Activated gamma-delta T cell treated with Interleukin-2 at 50 U/mL for 16 hours (primary cell): Measurements from ENCODE around the gene BID.
A peak's percentile ranks its signal among the peaks of the same experiment; 100 is the strongest.

Experiments used
- DNase-seq: peaks from one replicate; pipeline ENCODE4 v3.0.0-alpha.2; 2020

BID gene

DNA sequence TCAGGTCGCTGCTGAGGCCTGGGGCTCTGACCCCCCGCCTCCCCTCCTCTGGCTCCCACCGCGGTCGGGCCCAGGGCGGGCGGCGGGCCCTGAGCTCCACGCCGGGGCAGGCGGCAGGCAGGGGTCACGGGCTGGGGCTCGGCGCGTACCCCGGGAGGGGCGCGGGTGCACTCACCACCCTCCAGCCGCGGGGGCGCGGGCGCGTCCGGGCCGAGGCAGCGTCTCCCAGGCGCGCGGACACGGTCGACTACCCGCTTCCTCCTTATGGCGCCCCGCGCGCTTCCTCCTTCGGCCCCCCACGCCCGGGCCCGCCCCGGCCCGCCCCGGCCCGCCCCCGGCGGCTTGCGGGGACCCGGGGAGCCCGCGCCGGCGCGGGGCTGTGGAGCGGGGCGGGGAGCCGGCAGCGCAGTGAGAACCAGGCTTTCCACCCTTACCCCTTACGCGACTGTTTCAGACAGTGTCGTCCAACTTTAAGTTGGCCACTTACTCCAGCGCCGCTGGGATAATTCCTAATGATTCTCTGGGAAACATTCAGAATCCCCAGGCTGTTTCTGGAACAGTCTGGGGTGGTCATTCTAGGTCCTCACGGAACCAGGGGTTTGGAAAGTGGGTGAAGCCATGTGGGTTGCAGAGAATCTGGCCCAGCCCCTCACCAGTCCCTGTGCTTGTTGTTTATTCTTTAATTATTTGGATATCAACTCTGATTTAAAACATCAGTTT lies at the start of gene BID:
BID (minus strand) TSS at position 264 of the 720 bp plus-strand sequence. CDS start 24,353 bp downstream, outside the sequence.
- DNase-seq, result peak; percentile 45

DNA sequence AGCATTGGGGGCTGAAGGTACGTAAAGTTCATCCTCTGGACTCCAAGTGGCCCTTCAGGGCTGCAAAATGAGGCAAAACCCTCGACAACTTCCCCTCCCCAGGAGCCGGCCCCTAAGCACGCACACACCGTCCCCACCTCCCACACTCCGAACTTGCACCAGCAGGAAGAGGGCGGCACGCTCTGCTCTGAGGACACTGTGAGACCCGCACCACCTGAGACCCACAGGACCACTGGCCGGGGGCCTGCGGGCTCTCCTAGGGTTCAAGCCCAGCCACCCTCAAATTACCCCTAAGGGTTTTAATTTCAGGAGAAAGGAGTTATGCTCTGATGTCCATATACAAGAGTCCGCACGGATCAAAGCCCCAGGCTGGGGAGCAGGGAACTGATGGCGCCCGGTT lies 49.7 kb upstream of the BID start:
- no peak for DNase-seq

DNA sequence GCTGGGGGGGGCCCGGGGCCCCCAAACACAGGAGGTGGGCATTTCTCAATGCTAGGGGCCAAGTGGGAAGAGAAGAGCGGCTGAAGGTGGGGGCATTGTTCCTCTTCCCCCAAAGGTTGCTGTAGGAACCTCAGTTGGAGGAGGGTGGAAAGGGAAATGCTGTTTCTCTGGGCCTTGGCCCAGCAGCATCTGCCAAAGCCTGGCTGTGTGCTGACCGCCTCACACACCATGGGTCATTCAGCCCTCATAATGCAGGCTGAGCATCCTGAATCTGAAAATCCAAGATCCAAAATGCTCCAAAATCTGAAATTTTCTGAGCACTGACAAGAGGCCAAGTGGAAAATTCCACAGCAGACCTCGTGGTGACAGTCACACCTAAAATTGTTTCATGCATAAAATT lies 49.0 kb upstream of the BID start:
- DNase-seq, result no peak

DNA sequence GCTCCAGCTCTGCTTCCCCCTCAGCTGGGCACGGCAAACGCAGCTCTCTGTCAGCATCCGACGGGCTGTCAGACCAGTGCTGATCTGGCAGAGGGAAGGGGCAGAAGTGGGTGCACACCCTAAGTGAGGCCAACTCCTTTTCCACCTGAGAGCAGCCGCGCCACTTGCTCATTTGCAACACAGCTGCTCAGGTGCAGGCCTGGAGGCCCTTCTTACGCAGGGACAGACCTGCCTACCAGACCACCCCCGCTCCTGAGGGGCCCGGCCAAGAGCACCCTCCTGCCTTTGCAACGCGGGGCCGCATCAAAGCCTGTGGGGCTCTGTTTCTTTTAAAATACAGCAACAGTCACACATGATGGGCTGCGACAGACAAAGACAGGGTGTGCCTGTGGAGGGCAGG lies 47.8 kb upstream of the BID start:
- no peak for DNase-seq

DNA sequence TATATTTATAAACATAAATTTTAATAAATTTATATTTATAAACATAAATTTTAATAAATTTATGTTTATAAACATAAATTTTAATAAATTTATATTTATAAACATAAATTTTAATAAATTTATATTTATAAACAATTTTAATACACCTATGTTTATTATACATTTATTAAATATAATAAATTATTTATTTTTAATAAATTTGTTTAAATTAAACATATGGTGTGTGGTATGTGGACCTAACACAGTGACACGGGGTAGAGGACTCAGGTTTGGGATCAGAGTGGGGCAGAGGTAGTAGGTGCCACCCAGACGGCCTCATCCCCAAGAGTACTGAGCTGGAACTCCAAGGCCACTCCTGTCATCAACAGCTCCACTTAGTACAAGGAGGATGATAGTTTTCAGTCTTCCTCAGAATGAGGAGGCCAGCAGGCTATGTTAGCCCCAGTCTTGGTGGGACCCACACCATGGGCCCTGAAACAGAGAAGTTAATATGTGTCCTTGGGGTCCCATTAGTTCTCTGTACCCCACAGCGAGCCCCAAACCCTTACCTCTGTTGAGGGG lies 46.7 kb upstream of the BID start:
- no peak for DNase-seq

DNA sequence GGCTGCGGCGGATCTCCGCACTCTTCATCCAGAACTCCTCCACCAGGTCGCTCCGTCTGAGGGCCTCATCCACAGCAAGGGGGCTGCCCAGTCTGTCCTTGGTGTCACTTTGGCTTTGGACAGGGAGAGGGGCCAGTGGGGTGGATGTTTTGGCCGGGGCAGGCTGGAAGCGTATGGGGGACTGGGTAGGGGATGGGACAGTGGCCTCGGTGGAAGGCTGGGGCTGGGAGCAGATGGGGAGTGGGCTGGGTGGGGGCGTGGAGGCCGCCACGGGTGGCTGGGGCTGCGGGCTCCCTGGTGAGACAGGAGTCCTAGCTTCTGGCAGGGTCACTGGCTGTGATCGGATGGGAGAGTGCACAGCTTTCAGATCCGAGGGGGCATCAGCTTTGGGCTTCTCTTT lies 44.4 kb upstream of the BID start:
- no peak for DNase-seq

DNA sequence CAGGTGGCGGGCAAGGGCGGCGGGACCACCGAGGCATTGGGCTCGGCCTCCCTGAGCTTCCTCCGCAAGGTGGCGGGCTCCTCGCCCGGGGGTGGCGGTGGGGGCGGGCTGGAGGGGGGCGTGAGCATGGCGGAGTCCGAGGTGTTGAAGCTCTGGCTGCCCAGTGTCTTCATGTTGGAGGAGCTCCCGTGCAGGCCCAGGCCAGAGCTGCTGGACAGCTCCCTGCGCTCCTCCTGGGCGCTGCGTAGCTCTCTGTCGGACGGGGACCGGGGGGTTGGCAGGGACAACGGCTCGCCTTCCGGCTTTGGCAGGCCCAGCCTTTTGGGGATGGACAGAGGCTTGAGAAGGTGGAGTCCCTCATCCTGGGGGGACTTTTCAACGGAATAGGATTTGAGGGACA lies 43.9 kb upstream of the BID start:
- no peak for DNase-seq

DNA sequence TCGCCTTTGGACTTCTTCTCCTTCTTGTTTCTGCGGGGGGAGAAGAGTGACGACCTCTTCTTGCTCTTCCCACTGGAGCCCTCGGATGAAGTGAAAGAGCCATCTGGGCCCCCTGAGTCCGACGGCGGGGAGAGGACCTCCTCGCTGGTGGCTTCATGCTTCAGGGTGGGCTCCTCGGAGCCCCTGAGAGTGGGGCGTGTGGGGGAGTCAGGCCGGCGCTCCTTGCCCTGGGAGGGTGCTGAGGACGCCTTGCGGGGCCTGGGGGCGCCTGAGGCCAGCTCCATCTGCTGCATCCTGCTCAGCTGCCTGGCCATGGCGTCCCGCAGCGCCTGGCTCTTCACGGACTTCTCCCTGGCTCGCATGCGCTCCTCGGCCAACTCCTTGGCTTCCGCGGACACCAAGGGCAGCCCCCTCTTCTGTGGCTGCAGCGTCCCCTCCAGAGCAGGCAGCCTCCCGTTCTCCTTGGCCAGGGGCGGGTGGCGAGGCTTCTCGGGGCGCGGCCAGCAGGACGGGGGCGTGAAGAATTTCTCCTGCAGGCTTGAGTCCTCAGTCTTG lies 43.3 kb upstream of the BID start:
- DNase-seq, result no peak

DNA sequence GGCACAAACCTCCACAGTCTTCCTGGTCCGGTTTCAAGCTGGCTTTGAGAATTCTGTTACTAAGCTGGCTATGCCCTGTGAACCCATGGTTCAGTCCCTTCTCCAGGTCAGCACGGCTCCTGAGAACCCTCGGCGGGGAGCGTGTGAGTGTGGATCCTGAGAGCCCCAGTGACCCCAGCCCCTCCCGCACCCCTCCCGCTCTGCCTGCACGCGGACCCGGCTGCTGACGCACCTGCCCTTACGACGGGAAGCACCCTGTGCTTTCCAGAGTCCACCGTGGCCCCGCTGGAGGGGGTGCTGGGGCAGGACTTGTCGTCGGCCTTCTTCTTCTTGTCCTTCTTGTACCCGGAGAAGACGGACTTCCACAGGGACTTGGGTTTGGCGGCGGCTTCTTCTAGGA lies 42.8 kb upstream of the BID start:
- no peak for DNase-seq

DNA sequence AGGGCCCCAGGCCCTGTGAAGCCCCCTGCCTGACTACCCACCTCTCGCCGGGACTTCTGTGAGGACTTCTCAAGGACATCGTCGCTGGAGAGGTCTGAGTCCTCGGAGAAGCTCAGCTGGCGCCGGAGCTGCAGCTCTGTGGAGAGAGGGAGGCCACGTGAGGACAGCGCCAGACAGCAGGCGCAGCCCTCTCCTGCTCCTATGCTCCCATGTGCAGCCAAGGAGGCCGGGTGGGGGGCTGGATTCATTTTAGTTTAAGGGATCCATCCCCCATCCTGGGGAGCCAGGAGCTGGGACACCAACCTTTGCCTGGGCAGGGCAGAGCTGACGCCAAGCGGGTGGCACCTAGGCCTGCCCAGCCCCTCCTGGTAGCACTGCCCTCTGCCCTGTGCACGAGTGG lies 42.4 kb upstream of the BID start:
- no peak for DNase-seq

DNA sequence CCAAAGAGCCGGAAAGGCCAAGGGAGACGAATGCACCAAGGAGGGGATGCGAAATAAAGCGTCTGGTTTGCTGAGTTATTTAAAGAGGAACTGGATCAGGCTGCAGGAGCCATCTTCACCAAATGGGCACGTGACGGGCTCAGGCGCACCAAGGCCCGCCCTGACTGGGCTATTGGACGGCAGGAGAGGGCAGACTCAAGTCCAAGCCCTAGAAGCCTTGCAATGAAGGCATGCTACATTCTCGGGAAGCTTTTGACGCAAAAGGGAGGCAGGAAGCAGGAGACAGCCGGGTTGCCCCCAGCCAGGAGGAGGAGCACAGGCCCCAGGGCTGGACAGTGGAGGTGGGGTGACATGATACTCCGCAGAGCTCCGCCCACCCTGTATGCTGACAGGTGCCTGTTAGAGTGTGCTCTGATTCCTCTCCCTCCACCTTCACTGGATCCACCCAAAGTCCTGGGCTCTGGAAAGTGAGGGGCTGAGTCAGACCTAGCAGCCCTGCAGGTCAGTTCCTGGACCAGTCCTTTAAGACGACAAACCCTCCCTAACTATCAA lies 41.5 kb upstream of the BID start:
- DNase-seq, result no peak

DNA sequence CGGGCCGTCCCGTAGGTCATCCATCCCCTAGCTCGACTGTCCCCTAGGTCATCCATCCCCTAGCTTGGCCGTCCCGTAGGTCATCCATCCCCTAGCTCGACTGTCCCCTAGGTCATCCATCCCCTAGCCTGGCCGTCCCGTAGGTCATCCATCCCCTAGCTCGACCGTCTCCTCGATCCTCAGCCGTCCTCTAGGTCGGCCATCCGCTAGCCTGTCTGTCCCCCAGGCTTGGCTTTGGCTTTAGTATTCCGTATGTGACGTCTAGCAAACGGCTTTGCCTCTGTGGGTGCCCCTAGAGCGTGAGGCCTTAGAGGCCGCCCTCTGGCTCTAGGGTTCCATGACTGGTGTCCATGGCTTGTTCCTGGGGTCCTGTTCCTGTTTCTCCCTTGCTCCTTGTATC lies 40.6 kb upstream of the BID start:
- no peak for DNase-seq

DNA sequence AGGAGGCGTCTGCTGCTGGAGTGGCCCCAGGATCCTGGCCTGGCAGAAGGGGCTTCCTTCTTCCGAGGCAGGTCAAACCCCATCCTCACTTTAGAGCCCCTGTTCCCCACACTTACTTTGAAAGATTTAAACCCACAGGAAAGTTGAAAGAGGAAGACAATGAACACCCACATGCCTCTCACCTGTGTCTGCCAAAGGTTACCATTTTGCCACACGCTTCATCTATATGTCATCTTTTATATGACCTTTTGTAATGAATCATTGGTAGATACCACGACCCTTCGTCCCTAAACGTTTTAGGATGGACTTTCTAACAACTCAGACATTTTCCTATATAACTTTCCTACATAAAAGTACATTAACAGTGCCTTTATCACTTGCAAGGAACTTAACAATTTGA lies 39.8 kb upstream of the BID start:
- DNase-seq, result no peak

DNA sequence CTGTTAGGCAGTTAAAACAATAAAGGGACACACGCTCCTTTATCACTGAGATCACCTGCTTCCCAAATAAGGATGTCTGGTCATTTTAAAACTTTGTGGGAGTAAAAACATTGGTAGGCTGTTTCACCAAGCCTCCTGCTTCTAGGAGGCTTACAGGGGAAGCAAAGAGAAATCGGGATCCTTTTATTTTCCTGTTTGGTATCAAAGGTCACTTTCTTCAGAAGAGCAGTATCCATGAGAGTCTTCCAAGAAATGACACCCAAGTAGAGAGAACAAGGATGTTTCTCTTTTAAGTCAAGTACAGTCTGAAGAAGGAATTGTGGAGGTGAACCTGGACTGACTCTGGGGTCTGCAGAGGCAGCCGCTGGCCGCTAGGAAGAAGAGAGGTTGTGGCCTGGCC lies 36.9 kb upstream of the BID start:
- DNase-seq, result no peak

DNA sequence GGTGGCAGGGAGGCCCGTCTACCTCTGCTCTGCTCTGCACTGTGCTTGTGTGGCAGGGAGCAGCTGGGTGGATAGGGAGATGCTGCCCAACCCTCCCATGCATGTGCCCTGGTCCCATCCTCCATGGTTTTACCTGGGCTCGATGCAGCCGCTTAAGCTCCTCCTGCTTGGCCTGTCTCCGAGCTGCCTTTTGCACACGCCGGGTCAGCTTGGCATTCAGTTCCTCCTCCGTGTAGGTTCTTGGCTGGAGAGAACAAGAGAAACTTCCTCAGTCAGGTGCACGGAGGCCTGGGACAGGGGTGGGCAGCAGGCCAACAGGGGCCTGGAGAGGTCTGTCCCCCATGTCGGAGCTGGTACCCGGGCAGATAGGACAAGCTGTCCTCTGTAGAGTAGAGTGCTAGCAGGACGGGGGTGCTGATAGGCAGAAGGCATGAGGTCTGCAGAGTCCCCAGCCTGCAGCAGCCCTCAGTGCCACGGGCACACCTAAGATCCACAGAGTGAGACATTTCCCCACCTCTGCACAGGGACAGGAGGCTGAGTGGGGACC lies 36.4 kb upstream of the BID start:
- DNase-seq, result no peak

DNA sequence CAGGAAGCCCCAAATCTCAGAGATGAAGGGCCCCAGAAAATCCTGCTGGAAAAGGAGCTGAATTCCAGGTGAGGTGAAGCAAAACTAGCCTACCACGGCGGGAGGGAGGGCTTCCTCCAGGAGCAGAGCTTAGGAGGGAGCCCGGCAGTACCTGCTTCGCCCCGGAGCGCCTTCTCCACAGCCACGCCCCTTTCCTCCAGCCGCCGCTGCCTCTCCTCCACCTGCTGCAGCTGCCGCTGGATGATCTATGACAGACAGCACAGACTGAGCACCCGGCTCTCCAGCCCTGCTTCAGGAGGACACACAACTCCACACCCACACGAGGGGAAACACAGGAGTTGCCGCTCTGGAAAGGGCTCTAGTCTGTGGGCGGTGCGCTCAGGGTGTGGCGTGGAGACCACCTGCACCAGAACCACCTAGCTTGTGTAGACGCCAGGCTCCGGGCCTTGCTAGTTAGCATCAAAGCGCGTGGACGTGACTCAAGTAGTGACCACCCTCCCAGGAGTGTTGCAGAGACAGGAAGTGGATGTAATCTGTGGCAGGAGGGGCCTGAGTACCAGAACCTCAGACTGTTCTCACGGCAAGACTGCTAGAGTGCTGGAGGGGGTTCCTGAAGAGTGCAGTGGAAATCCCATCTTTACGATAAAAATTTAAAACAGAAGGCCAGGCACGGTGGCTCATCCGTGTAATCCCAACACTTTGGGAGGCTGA lies 34.6 kb upstream of the BID start:
- no peak for DNase-seq

DNA sequence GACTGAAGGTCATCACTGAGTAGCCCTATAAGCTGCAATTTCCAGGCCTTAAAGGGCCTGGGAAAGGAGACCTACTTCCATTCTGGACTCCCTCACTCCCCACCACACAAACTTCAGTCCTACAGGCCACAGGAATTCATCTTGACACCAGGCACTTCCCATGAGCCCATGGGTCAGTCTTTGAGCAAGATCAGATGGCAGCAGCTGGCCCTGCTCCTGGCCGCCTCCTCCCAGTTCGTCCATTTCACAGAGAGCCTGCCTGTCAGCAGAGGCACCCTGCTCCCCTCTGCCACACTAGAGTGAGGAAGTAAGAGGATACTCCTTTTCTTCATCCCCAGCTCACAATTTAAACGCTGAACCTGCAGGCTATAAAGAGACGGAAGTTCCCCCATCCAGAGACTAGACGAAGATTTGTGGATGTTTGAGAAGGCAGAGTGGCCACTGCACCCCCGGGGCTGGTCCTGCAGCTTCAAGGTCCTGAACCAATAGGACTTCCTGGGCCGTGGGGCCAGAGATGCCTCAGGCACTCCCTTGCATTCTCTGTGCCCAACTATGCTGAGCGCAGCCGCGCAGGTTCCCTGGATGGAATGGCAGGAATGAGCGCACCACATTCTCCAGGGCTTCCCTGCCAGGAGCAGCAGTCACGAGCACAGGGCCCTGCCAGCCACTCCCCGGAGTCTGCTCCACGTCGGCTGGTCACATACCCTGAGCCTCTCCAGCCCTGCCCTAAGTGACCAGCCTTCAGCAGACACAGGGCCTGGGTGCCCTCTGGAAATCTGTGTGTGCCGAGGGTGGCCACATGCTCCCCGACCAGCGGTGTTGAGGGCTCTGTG lies 33.5 kb upstream of the BID start:
- DNase-seq, result no peak

DNA sequence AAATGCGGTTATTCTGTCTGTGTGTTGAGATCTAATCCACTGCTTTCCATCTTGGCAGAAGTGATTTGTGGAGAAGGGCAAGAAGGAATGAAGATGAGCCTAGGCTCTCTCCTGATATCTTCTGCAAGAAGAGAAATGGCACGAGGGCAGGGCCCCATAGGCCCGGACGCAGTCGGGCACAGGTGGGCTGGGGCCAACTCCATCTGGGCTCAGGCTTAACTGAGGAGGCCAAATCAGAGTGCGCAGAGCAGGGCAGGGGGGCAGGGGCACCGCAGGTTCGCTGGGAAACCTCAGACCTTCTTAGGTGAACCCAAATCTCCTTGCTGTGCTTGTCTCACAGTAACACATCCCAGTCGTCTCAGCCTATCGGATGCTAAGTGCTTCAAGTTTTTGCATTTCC lies 32.8 kb upstream of the BID start:
- no peak for DNase-seq

DNA sequence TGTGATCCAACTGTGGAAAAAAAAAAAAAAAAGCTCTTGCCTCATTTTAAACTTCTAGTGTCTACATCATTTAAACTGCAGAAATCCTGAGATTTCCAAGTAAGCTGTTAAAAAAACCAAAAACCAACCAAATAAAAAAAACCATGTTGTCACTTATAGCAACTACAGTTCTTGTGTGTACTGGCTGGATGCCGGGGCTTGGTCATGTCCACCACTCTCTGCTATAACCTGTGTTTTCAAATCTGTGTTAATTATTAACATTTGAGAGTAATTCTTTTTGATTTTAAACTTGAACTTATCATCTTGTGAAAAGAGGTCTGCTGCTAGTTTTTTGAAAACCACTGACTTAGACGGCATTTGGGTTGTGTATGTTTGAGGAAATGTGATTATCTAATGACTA lies 32.2 kb upstream of the BID start:
- no peak for DNase-seq

DNA sequence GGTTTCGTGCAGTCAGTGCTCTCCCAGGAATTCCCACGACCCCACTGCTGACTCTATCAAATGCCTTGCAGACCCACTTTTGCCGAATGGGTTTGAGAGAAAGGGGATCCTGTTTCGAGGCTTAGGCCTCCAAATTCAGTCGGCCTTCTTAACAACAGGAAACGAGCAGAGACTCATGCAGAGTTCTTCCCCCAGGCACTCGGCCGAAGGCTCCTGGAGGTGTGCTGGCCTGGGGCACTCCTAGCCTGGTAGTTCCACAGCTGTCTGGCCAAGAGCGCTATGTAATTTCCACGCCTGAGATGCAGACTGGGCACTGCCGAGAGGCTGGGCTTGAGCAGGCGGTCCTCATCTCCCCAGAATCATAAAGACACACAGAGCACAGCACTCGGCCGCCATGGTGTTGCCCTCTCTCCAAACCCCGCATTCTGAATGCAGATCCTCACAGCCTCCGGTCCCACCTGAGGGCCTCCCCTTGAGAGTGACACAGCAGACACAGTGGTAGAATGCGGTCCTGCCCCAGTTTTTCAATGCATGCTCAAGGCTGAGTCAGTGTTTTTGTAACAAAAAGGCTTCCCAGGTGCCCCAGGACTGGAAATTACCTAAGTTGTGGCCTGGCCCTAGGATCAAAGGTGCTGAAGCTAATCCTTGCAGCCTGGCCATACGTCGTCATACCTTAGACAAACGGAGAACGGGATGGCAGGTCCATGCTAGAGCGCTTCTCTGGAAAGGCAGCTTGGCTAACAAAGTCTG lies 30.2 kb upstream of the BID start:
- DNase-seq, result no peak

DNA sequence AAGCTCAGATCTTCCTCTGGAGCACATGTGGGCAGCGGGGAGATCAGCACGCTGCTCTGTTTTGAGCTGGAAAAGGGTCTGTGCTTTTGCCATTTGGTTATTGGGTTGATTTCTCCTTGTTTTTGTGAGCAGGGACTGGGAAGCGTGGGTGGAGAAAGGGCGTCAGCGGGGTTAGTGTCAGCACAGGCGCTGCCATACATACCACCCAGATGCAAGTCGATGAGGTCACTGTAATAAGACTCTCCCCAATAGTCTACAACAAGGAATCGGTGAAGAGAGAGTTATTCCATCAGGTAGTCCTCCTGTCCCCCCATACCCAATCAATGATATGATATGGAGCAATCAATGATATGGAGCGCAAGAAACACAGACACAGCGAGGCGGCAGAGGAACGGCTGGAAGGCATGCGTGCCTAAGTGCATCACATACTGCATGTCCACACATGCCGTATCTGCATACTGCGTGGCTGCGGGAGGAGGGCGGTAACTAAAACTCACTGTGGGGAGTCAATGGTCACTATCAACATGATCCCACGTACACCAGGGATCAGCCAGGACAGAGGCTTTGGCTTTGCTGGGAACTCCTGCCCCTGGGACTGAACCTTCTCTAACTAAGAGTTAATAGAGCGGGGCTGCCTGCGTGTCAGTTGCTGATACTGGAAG lies 29.5 kb upstream of the BID start:
- DNase-seq, result no peak
